CD14-positive monocyte (primary cell): ENCODE data around the gene LRRFIP2. TPM values are rescaled to one million over a fixed set of nuclear protein-coding genes. Genes with fewer than 3 reads are reported as not detected.

Source experiments
- DNase-seq, 3 donors: peaks; one replicate each; pipeline ENCODE4 v3.0.0-alpha.2; 2011 to 2022
- H2AFZ ChIP-seq: 2 replicates; pipeline ENCODE4 v1.6.0; 2012; ENCODE audit warnings: mild to moderate bottlenecking, low read depth, low read length, inconsistent platforms; ENCODE audit not compliant: insufficient read depth, poor library complexity, severe bottlenecking
- H3K27ac ChIP-seq, 2 donors: 1 replicate in 1 of 2; 2 replicates in 1 of 2; pipeline ENCODE4 v1.5.1; 2012 to 2013; ENCODE audit warnings: low read length in 2 of 2, control low read depth in 1 of 2, inconsistent platforms in 1 of 2, low read depth in 1 of 2, mild to moderate bottlenecking in 1 of 2
- H3K27me3 ChIP-seq, 2 donors: one replicate each; pipeline versions ENCODE4 v1.6.0 to v1.6.1; 2011 to 2013; ENCODE audit warnings: low read length in 2 of 2; ENCODE audit not compliant: control insufficient read depth in 2 of 2, insufficient read depth in 2 of 2
- H3K36me3 ChIP-seq, 2 donors: replicated peaks in 1 of 2; 1 replicate in 1 of 2; 2 replicates in 1 of 2; pipeline versions ENCODE4 v1.5.1 to v1.6.1; 2012 to 2013; ENCODE audit warnings: low read length in 2 of 2, control low read depth in 1 of 2, inconsistent platforms in 1 of 2, mild to moderate bottlenecking in 1 of 2; ENCODE audit not compliant: insufficient read depth in 2 of 2, control insufficient read depth in 1 of 2
- H3K4me1 ChIP-seq, 2 donors: 1 replicate in 1 of 2; 2 replicates in 1 of 2; pipeline versions ENCODE4 v1.5.1 to v1.6.1; 2012 to 2013; ENCODE audit warnings: low read length in 2 of 2, control low read depth in 1 of 2, inconsistent platforms in 1 of 2, mild to moderate bottlenecking in 1 of 2, moderate library complexity in 1 of 2; ENCODE audit not compliant: insufficient read depth in 2 of 2, control insufficient read depth in 1 of 2
- H3K4me2 ChIP-seq: replicated peaks from 2 replicates; pipeline ENCODE3; 2012; ENCODE audit warnings: low read length, moderate library complexity, mild to moderate bottlenecking; ENCODE audit not compliant: poor library complexity, severe bottlenecking; ENCODE audit errors: extremely low read depth
- H3K4me3 ChIP-seq, 3 experiments: fragments of 200-600 bp in 1 of 3; sonication (generic) in 1 of 3; replicated peaks in 1 of 3; 1 replicate in 2 of 3; 2 replicates in 1 of 3; pipeline ENCODE4 v1.5.1; 2011 to 2013; ENCODE audit warnings: low read length in 3 of 3, mild to moderate bottlenecking in 3 of 3, control low read depth in 2 of 3, low read depth in 2 of 3, inconsistent platforms in 1 of 3, moderate library complexity in 1 of 3
- H3K79me2 ChIP-seq: 2 replicates; pipeline ENCODE4 v1.6.0; 2012; ENCODE audit warnings: mild to moderate bottlenecking, control low read depth, inconsistent platforms, low read length, moderate library complexity; ENCODE audit not compliant: insufficient read depth
- H3K9ac ChIP-seq: 2 replicates; pipeline ENCODE4 v1.6.0; 2017; ENCODE audit warnings: low read length, mild to moderate bottlenecking; ENCODE audit not compliant: insufficient read depth, poor library complexity, severe bottlenecking
- H3K9me3 ChIP-seq, 2 donors: replicated peaks in 1 of 2; 1 replicate in 1 of 2; 2 replicates in 1 of 2; pipeline versions ENCODE4 v1.5.1 to v1.6.1; 2012 to 2013; ENCODE audit warnings: low read length in 2 of 2, control low read depth in 1 of 2; ENCODE audit not compliant: control insufficient read depth in 1 of 2, insufficient read depth in 1 of 2
- H4K20me1 ChIP-seq: 2 replicates; pipeline ENCODE4 v1.6.0; 2012; ENCODE audit warnings: mild to moderate bottlenecking, low read length, control low read depth, moderate library complexity; ENCODE audit not compliant: insufficient read depth
- H3K27ac Mint-ChIP-seq, 7 donors: one replicate each; pipeline ENCODE4 v1.8.0; 2020; ENCODE audit warnings: mild to moderate bottlenecking in 7 of 7, mixed read lengths in 7 of 7, moderate library complexity in 6 of 7, inconsistent platforms in 2 of 7
- H3K27me3 Mint-ChIP-seq, 3 donors: one replicate each; pipeline ENCODE4 v1.8.0; 2021 to 2022; ENCODE audit warnings: low read depth in 3 of 3, mild to moderate bottlenecking in 3 of 3, mixed read lengths in 3 of 3, moderate library complexity in 3 of 3, inconsistent platforms in 1 of 3
- H3K36me3 Mint-ChIP-seq, 2 donors: one replicate each; pipeline ENCODE4 v1.8.0; 2020; ENCODE audit warnings: mixed read lengths in 2 of 2, inconsistent platforms in 1 of 2, mild to moderate bottlenecking in 1 of 2
- H3K4me1 Mint-ChIP-seq: one replicate; pipeline ENCODE4 v1.8.0; 2020; ENCODE audit warnings: mild to moderate bottlenecking, mixed read lengths
- H3K4me3 Mint-ChIP-seq, 2 donors: one replicate each; pipeline ENCODE4 v1.8.0; 2020; ENCODE audit warnings: mild to moderate bottlenecking in 2 of 2, mixed read lengths in 2 of 2, moderate library complexity in 1 of 2
- H3K9me3 Mint-ChIP-seq, 7 donors: one replicate each; pipeline ENCODE4 v1.8.0; 2020 to 2022; ENCODE audit warnings: mixed read lengths in 7 of 7, mild to moderate bottlenecking in 6 of 7, moderate library complexity in 6 of 7, inconsistent platforms in 2 of 7
- CTCF ChIP-seq: fragments of 200-600 bp; IDR thresholded peaks from one replicate; pipeline ENCODE4 v1.8.0; 2022; ENCODE audit warnings: antibody characterized with exemption, mild to moderate bottlenecking
- WGBS: methylation state at CpG from one replicate; pipeline ENCODE4 v1.1.5; 2013; ENCODE audit warnings: missing lambda C conversion rate; ENCODE audit not compliant: insufficient coverage; 5-methylcytosine and 5-hydroxymethylcytosine counted together
- intact Hi-C, 2 donors: fragments of 100-400 bp; cut with micrococcal nuclease; formaldehyde crosslinking; loops; one replicate each; pipeline versions ENCODE4 v1.15.0 to v1.15.1; 2023
- polyA plus RNA-seq, 3 donors: library from polyadenylated mRNA; depleted of rRNA in 1 of 3; unstranded in 2 of 3; stranded (reverse) in 1 of 3; fragments of 300-500 nt in 2 of 3; fragments of >200 nt in 1 of 3; fragmentation: Illumina TruSeq in 2 of 3; gene quantifications; 1 replicate in 2 of 3; 2 replicates in 1 of 3; pipeline ENCODE4 v1.2.3, GENCODE V29; 2012 to 2021

LRRFIP2 gene
- polyA plus RNA-seq, 3 donors, result 30.9 to 39.4 (median 31.7) TPM

- Histone ChIP-seq H2AFZ (no peak overlapping the region), H3K79me2 (no peaks in the 10 kb centered on the region), H3K9ac (no peak overlapping the region), H3K27me3 (no peaks in the 10 kb centered on the region), H4K20me1 (no peaks in the 10 kb centered on the region), H3K4me3 (no peak overlapping the region), H3K4me1 (no peaks in the 10 kb centered on the region), H3K36me3 (no peaks in the 10 kb centered on the region), H3K27ac (no peak overlapping the region), H3K4me2 (no peak overlapping the region), H3K9me3 (peaks cover 0 to 12% of the 10 kb centered on the region in 2 donors)
- H3K9me3 Mint-ChIP-seq, result peaks cover 0 to 14% (median 3%) of the 10 kb centered on the region in 7 donors
- H3K27ac Mint-ChIP-seq, result no peak overlapping the region
- intact Hi-C loops, result no loop called here
- DNase-seq, result no peak
- WGBS, result no CpG with 5 or more reads among the region's 1 CpG
- peaks cover 0 to 2% (median under 1%) of the 10 kb centered on the region in 3 donors for H3K27me3 Mint-ChIP-seq
- H3K36me3 Mint-ChIP-seq, result no peaks in the 10 kb centered on the region
- H3K4me1 Mint-ChIP-seq, result peaks cover 4% of the 10 kb centered on the region
- H3K4me3 Mint-ChIP-seq, result no peak overlapping the region
- no peak for TF ChIP-seq CTCF
Measured at GRCh38 chr3:37218206-37218605, 43.8 kb upstream of the LRRFIP2 start.

- H4K20me1 ChIP-seq, result no peaks in the 10 kb centered on the region
- H3K36me3 ChIP-seq, result no peaks in the 10 kb centered on the region
- H3K4me1 ChIP-seq, result no peaks in the 10 kb centered on the region
- no peak overlapping the region for H3K27ac ChIP-seq
- H2AFZ ChIP-seq, result no peak overlapping the region
- no peak overlapping the region for H3K4me3 Mint-ChIP-seq
- TF ChIP-seq CTCF, result no peak
- no peak overlapping the region for H3K27ac Mint-ChIP-seq
- no peak for DNase-seq
- no peaks in the 10 kb centered on the region for H3K79me2 ChIP-seq
- H3K9me3 ChIP-seq, result peaks cover 0 to 12% of the 10 kb centered on the region in 2 donors
- H3K4me1 Mint-ChIP-seq, result peaks cover 1% of the 10 kb centered on the region
- no peak overlapping the region for H3K9ac ChIP-seq
- WGBS, result 83% methylated on average over 7 of the region's 10 CpGs
- peaks cover 0 to 2% (median 0%) of the 10 kb centered on the region in 3 donors for H3K27me3 Mint-ChIP-seq
- intact Hi-C loops, result no loop called here
- no peak overlapping the region for H3K4me2 ChIP-seq
- H3K4me3 ChIP-seq, result no peak overlapping the region
- H3K9me3 Mint-ChIP-seq, result peaks cover 0 to 14% (median 3%) of the 10 kb centered on the region in 7 donors
- no peaks in the 10 kb centered on the region for H3K27me3 ChIP-seq
- no peaks in the 10 kb centered on the region for H3K36me3 Mint-ChIP-seq
Measured at GRCh38 chr3:37217098-37217849, 42.9 kb upstream of the LRRFIP2 start.
